K562 (cell line): ENCODE measurements around the gene MAP9. TPM values are rescaled to one million over a fixed set of nuclear protein-coding genes. Genes with fewer than 3 reads are reported as not detected.

Experiments
- ATAC-seq: fragments of 200-7000 bp; cut with Tn5 transposase; 3 replicates; pipeline ENCODE4 v1.9.1; 2020; ENCODE audit warnings: moderate library complexity
- BruUV-seq: library from RNA; stranded (reverse); fragments of 400-500 nt; replicated peaks from 2 replicates; lab custom pipeline; 2021; lab: Mats Ljungman, UMichigan
- CTCF ChIA-PET: fragments of 300-600 bp; formaldehyde crosslinking; extraction: SDS; loops from one replicate; lab custom pipeline; 2021; ENCODE audit warnings: low intra/inter-chr PET ratio; lab: Yijun Ruan, JAX
- POLR2A ChIA-PET: fragments of 300-600, 350-650 bp; sonication (Branson Sonifier 250); formaldehyde crosslinking; extraction: SDS; loops from one replicate; lab custom pipeline; 2021; ENCODE audit warnings: antibody characterized with exemption, inconsistent platforms; lab: Yijun Ruan, JAX
- DNase-seq, 4 experiments: peaks; one replicate each; pipeline versions ENCODE4 v3.0.0 to v3.0.0-alpha.2; 2011 to 2018; ENCODE audit warnings: low spot score in 3 of 4, mixed read lengths in 3 of 4; ENCODE audit errors: extremely low read depth in 1 of 4
- FAIRE-seq: peaks from 2 replicates; lab custom pipeline; 2011; peaks lifted over from hg19 to GRCh38; lab: Jason Lieb, UNC
- H2AFZ ChIP-seq: 2 replicates; pipeline ENCODE4 v1.6.0; 2011; ENCODE audit warnings: low read depth, low read length, control low read depth, inconsistent platforms
- H3K27ac ChIP-seq: fragments of 200-600 bp; 3 replicates; pipeline ENCODE4 v1.8.0; 2011; ENCODE audit warnings: low read depth, mild to moderate bottlenecking, control low read depth, inconsistent platforms, low read length, moderate library complexity, mixed read lengths; ENCODE audit errors: extremely low read depth
- H3K27me3 ChIP-seq, 2 experiments: fragments of 300-600 bp in 1 of 2; 2 replicates in 1 of 2; 3 replicates in 1 of 2; pipeline versions ENCODE4 v1.6.0 to v1.8.0; 2011; ENCODE audit warnings: inconsistent platforms in 2 of 2, low read length in 2 of 2, mild to moderate bottlenecking in 1 of 2, mixed read lengths in 1 of 2, moderate library complexity in 1 of 2; ENCODE audit not compliant: control insufficient read depth in 2 of 2, insufficient read depth in 2 of 2
- H3K36me3 ChIP-seq: fragments of 300-600 bp; 3 replicates; pipeline ENCODE4 v1.8.0; 2011; ENCODE audit warnings: mild to moderate bottlenecking, low read length, inconsistent platforms; ENCODE audit not compliant: control insufficient read depth, insufficient read depth
- H3K4me1 ChIP-seq, 2 experiments: fragments of 200-600 bp in 1 of 2; replicated peaks in 1 of 2; 2 replicates in 1 of 2; 3 replicates in 1 of 2; pipeline versions ENCODE4 v1.5.1 to v1.8.0; 2011; ENCODE audit warnings: inconsistent platforms in 2 of 2, low read length in 2 of 2, mild to moderate bottlenecking in 1 of 2, mixed read lengths in 1 of 2, moderate library complexity in 1 of 2; ENCODE audit not compliant: control insufficient read depth in 2 of 2, insufficient read depth in 2 of 2
- H3K4me2 ChIP-seq: 2 replicates; pipeline ENCODE4 v1.6.1; 2011; ENCODE audit warnings: low read length, control low read depth, inconsistent platforms, mixed read lengths; ENCODE audit not compliant: insufficient read depth
- H3K4me3 ChIP-seq: fragments of 200-600 bp; sonication (generic), shearing (Covaris generic); 2 replicates; pipeline ENCODE4 v1.5.1; 2016; ENCODE audit warnings: control low read depth, inconsistent platforms
- H3K79me2 ChIP-seq: fragments of 200-600 bp; 3 replicates; pipeline ENCODE4 v1.8.0; 2011; ENCODE audit warnings: low read length, inconsistent platforms; ENCODE audit not compliant: control insufficient read depth, insufficient read depth
- H3K9ac ChIP-seq, 2 experiments: 2 replicates each; pipeline versions ENCODE4 v1.6.0 to v1.6.1; 2011; ENCODE audit warnings: low read depth in 2 of 2, low read length in 2 of 2, control low read depth in 1 of 2, inconsistent platforms in 1 of 2, mild to moderate bottlenecking in 1 of 2, mixed read lengths in 1 of 2; ENCODE audit not compliant: insufficient read depth in 1 of 2
- H3K9me1 ChIP-seq: one replicate; pipeline ENCODE4 v1.6.0; 2011; ENCODE audit warnings: inconsistent platforms, mild to moderate bottlenecking, low read length, moderate library complexity; ENCODE audit not compliant: control insufficient read depth, insufficient read depth
- H3K9me3 ChIP-seq: replicated peaks from 2 replicates; pipeline ENCODE4 v1.5.1; 2011; ENCODE audit warnings: low read depth, low read length, inconsistent platforms; ENCODE audit not compliant: control insufficient read depth, insufficient read depth
- H4K20me1 ChIP-seq: replicated peaks from 2 replicates; pipeline ENCODE4 v1.6.1; 2011; ENCODE audit warnings: low read length, inconsistent platforms, mixed read lengths; ENCODE audit not compliant: control insufficient read depth, insufficient read depth
- CREB3L1 ChIP-seq: fragments of 450-650 bp; IDR thresholded peaks from 2 replicates; pipeline ENCODE4 v1.6.1; 2014; ENCODE audit warnings: low read depth, mild to moderate bottlenecking, moderate library complexity, borderline replicate concordance
- FOS ChIP-seq: IDR thresholded peaks from 3 replicates; pipeline ENCODE4 v1.6.1; 2011; ENCODE audit not compliant: insufficient read length; ENCODE audit errors: extremely low read depth
- NONO ChIP-seq, 2 experiments: fragments of 200-400 bp in 1 of 2; fragments of 450-650 bp in 1 of 2; formaldehyde crosslinking in 1 of 2; IDR thresholded peaks; 2 replicates each; pipeline ENCODE4 v1.6.1; 2017; ENCODE audit warnings: low read depth in 2 of 2, mild to moderate bottlenecking in 2 of 2, moderate library complexity in 2 of 2, low read length in 1 of 2
- OTX1 ChIP-seq: fragments of 450-650 bp; formaldehyde crosslinking; IDR thresholded peaks from 2 replicates; pipeline ENCODE4 v1.4.0; 2022; ENCODE audit warnings: mild to moderate bottlenecking
- RAD21 ChIP-seq, 2 experiments: fragments of 250-450 bp in 1 of 2; fragments of 450-650 bp in 1 of 2; sonication (Bioruptor Pico) in 1 of 2; formaldehyde crosslinking in 1 of 2; IDR thresholded peaks in 1 of 2; conservative IDR thresholded peaks in 1 of 2; 2 replicates each; pipeline versions ENCODE4 v1.4.0 to v1.8.0; 2020 to 2022; ENCODE audit warnings: mild to moderate bottlenecking in 2 of 2, moderate library complexity in 1 of 2
- STAT5A ChIP-seq: IDR thresholded peaks from 2 replicates; pipeline ENCODE4 v1.6.1; 2012; ENCODE audit warnings: low read length, inconsistent platforms, borderline replicate concordance
- TEAD4 ChIP-seq, 2 experiments: sonication (generic) in 1 of 2; formaldehyde crosslinking in 1 of 2; IDR thresholded peaks; 2 replicates each; pipeline versions ENCODE4 v1.6.1 to v1.8.0; 2012 to 2022; ENCODE audit warnings: borderline replicate concordance in 1 of 2, inconsistent platforms in 1 of 2, low read length in 1 of 2, mild to moderate bottlenecking in 1 of 2, missing genetic modification reagents in 1 of 2
- ZNF197 ChIP-seq: fragments of 200-800 bp; sonication (Bioruptor generic); IDR thresholded peaks from 2 replicates; pipeline ENCODE4 v1.6.1; 2016; ENCODE audit warnings: low read depth, missing genetic modification characterization, missing compliant biosample characterization
- whole genome bisulfite sequencing: fragments of 100-300 bp; shearing (Covaris generic); methylation state at CpG from one replicate; pipeline ENCODE4 v1.1.6; 2016; ENCODE audit warnings: low coverage, mixed read lengths; ENCODE audit not compliant: insufficient coverage; ENCODE audit errors: missing lambda C conversion rate; 5-methylcytosine and 5-hydroxymethylcytosine counted together
- in situ Hi-C: fragments of 300-500 bp; cut with MboI; formaldehyde crosslinking; loops from 4 replicates; pipeline ENCODE4 v1.15.0; 2018; ENCODE audit warnings: inconsistent platforms, mixed read lengths
- intact Hi-C: fragments of 100-400 bp; cut with micrococcal nuclease; formaldehyde crosslinking; loops from 2 replicates; pipeline ENCODE4 v1.14.2; 2022
- polyA plus RNA-seq, 8 experiments: library from polyadenylated mRNA; depleted of rRNA in 4 of 8; stranded (reverse) in 5 of 8; unstranded in 3 of 8; fragments of >200 nt; fragmentation: Nextera tagmentation in 2 of 8; fragmentation: Illumina TruSeq in 1 of 8; extraction: Ambion mirVana in 2 of 8; extraction: Trizol in 1 of 8; gene quantifications; 2 replicates each; pipeline versions ENCODE4 v1.2.1 to v1.2.3, GENCODE V29; 2011 to 2014; ENCODE audit warnings: inconsistent platforms in 1 of 8, missing spikeins in 1 of 8
- total RNA-seq, 7 experiments: library from RNA; depleted of rRNA in 6 of 7; stranded (reverse); fragments of >200 nt in 6 of 7; fragmentation: Illumina TruSeq in 2 of 7; extraction: Trizol in 2 of 7; gene quantifications; 2 replicates each; pipeline versions ENCODE4 v1.2.1 to v1.2.3, GENCODE V29; 2011 to 2021; ENCODE audit warnings: low replicate concordance in 1 of 7
- TF ChIP-seq, protein P1 (sequence below), 3 experiments: IDR thresholded peaks in 2 of 3; conservative IDR thresholded peaks in 1 of 3; 2 replicates each; pipeline ENCODE4 v1.5.1; 2011 to 2012; ENCODE audit warnings: low read length in 3 of 3, mild to moderate bottlenecking in 3 of 3, control low read depth in 2 of 3, improper control_type of control experiment in 1 of 3, inconsistent platforms in 1 of 3, low read depth in 1 of 3, mixed read lengths in 1 of 3, moderate library complexity in 1 of 3; ENCODE audit not compliant: insufficient read depth in 2 of 3

Gene MAP9
- total and polyA plus RNA-seq, 9 of the 15 experiments (the other 6 are each of a cell fraction or from before 2014, with no cell fraction given), result 0.04 to 0.09 TPM; not detected in 7

- TF ChIP-seq CREB3L1 (no peak), NONO (IDR thresholded peaks at IDR 0.05; ENCODE audit: low read depth in 2 of 2, low read length in 1 of 2) (no peak), OTX1 (CRISPR knock-in tag) (no peak), ZNF197 (CRISPR knock-in tag) (no peak), TEAD4 (IDR thresholded peaks at IDR 0.05; ENCODE audit: low read length) (no peak), TEAD4 (CRISPR knock-in tag; IDR thresholded peaks at IDR 0.05; ENCODE audit: borderline replicate concordance) (no peak), STAT5A (no peak)
- TF ChIP-seq, all 486 proteins: peak for 0
Observed at GRCh38 chr4:155367608-155368007, 9.2 kb downstream of the MAP9 start (continued).

- ATAC-seq (peak; percentile 70), DNase-seq (peak; percentile 8 to 43 (median 19)), FAIRE-seq (no peak)
- ChIA-PET POLR2A (no interaction called here), CTCF (interaction anchor here (0.6 to 1.1 kb wide), 2 partner anchors 372 to 547 kb away, joined by 3 read pairs; no protein-coding TSS in a partner anchor)
- Histone ChIP-seq H3K79me2 (no peaks in the 10 kb centered on the region), H3K27me3 (no peaks in the 10 kb centered on the region), H3K4me1 (no peaks in the 10 kb centered on the region), H3K36me3 (no peaks in the 10 kb centered on the region), H3K27ac (no peak overlapping the region), H3K9ac (no peak overlapping the region), H4K20me1 (no peaks in the 10 kb centered on the region), H3K4me3 (no peak overlapping the region), H3K9me3 (no peaks in the 10 kb centered on the region), H3K4me2 (no peak overlapping the region), H3K9me1 (no peaks in the 10 kb centered on the region), H2AFZ (no peak overlapping the region)
- TF ChIP-seq RAD21 (CRISPR knock-in tag; conservative IDR thresholded peaks at IDR 0.05 in 1 of 2, IDR thresholded peaks at IDR 0.05 in 1 of 2), result peak; percentile 41 to 49
- TF ChIP-seq, protein P1, sequence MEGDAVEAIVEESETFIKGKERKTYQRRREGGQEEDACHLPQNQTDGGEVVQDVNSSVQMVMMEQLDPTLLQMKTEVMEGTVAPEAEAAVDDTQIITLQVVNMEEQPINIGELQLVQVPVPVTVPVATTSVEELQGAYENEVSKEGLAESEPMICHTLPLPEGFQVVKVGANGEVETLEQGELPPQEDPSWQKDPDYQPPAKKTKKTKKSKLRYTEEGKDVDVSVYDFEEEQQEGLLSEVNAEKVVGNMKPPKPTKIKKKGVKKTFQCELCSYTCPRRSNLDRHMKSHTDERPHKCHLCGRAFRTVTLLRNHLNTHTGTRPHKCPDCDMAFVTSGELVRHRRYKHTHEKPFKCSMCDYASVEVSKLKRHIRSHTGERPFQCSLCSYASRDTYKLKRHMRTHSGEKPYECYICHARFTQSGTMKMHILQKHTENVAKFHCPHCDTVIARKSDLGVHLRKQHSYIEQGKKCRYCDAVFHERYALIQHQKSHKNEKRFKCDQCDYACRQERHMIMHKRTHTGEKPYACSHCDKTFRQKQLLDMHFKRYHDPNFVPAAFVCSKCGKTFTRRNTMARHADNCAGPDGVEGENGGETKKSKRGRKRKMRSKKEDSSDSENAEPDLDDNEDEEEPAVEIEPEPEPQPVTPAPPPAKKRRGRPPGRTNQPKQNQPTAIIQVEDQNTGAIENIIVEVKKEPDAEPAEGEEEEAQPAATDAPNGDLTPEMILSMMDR (IDR thresholded peaks at IDR 0.05 in 2 of 3, conservative IDR thresholded peaks at IDR 0.05 in 1 of 3; ENCODE audit: insufficient read depth in 2 of 3, low read depth in 1 of 3, low read length in 3 of 3), result peak; percentile 30 to 45 (median 37); a peak in 5 of 6 replicates
- no peak for TF ChIP-seq FOS
- intact Hi-C loops, result loop anchor here (5.0 kb wide), 1 partner anchor 547 kb away; no protein-coding TSS in a partner anchor
- WGBS, result 2% methylated on average over 8 of the region's 8 CpGs
- in situ Hi-C loops, result loop anchor here (25.0 kb wide), 1 partner anchor 542 kb away; no protein-coding TSS in a partner anchor
- BruUV-seq, result no TSS peak
Observed at GRCh38 chr4:155353923-155354540, 22.7 kb downstream of the MAP9 start.
